HG03520 (cell line): ENCODE results near the gene TNFSF18.
"Not testable (repeated sequence)": the region's sequence is repeated elsewhere in the genome, so short reads cannot be mapped to it uniquely, and the experiment has no call there.

ENCODE experiments used
- ATAC-seq: cut with Tn5 transposase; IDR thresholded peaks from one replicate; pipeline ENCODE4 v1.9.1; 2021; ENCODE audit warnings: mild to moderate bottlenecking, moderate library complexity; ENCODE audit not compliant: unreplicated experiment

Gene TNFSF18

GRCh38 chr1:173050865-173051264 is at the start of gene TNFSF18:
TNFSF18 (minus strand) TSS chr1:173050941; CDS start chr1:173050896, 45 bp downstream.
- ATAC-seq, result no peak

GRCh38 chr1:173099166-173099565 is 48.4 kb upstream of the TNFSF18 start:
- ATAC-seq, result no peak

- no peak for ATAC-seq
Measured at GRCh38 chr1:173098117-173098516, 47.4 kb upstream of the TNFSF18 start.

GRCh38 chr1:173097001-173097400 is 46.3 kb upstream of the TNFSF18 start:
- ATAC-seq, result no peak

GRCh38 chr1:173095632-173096031 is 44.9 kb upstream of the TNFSF18 start:
- ATAC-seq, result no peak

- ATAC-seq, result no peak
Measured at GRCh38 chr1:173094541-173094940, 43.8 kb upstream of the TNFSF18 start.

- no peak for ATAC-seq
Measured at GRCh38 chr1:173093691-173094445, 43.1 kb upstream of the TNFSF18 start.

- no peak for ATAC-seq
Measured at GRCh38 chr1:173084292-173084691, 33.6 kb upstream of the TNFSF18 start.

GRCh38 chr1:173082913-173083312 is 32.2 kb upstream of the TNFSF18 start:
- ATAC-seq, result no peak

- not testable (repeated sequence) for ATAC-seq
Measured at GRCh38 chr1:173074217-173074616, 23.5 kb upstream of the TNFSF18 start.

GRCh38 chr1:173064011-173064410 is 13.3 kb upstream of the TNFSF18 start:
- ATAC-seq, result no peak

GRCh38 chr1:173063171-173063570 is 12.4 kb upstream of the TNFSF18 start:
- no peak for ATAC-seq

- no peak for ATAC-seq
Measured at GRCh38 chr1:173062150-173062938, 11.6 kb upstream of the TNFSF18 start.

GRCh38 chr1:173058556-173058955 is 7.8 kb upstream of the TNFSF18 start:
- no peak for ATAC-seq

GRCh38 chr1:173057984-173058383 is 7.2 kb upstream of the TNFSF18 start:
- ATAC-seq, result no peak

GRCh38 chr1:173056365-173056764 is 5.6 kb upstream of the TNFSF18 start:
- ATAC-seq, result no peak

- no peak for ATAC-seq
Measured at GRCh38 chr1:173052681-173053196, 2.0 kb upstream of the TNFSF18 start.

GRCh38 chr1:173049322-173049633 is 1.5 kb downstream of the TNFSF18 start:
- no peak for ATAC-seq

GRCh38 chr1:173048621-173049321 is 2.0 kb downstream of the TNFSF18 start:
- no peak for ATAC-seq

- ATAC-seq, result no peak
Measured at GRCh38 chr1:173044656-173045055, 6.1 kb downstream of the TNFSF18 start.

GRCh38 chr1:173043253-173043652 is 7.5 kb downstream of the TNFSF18 start:
- ATAC-seq, result no peak
